Activated naive CD8-positive, alpha-beta T cell (primary cell): ENCODE results near the gene TMIGD1.
A peak's percentile ranks its signal among the peaks of the same experiment; 100 is the strongest.
"Not testable (repeated sequence)": the region's sequence is repeated elsewhere in the genome, so short reads cannot be mapped to it uniquely, and the experiment has no call there.

Experiments used
- H3K27ac Mint-ChIP-seq: one replicate; pipeline ENCODE4 v1.8.0; 2021; ENCODE audit warnings: mixed read lengths
- H3K27me3 Mint-ChIP-seq: one replicate; pipeline ENCODE4 v1.8.0; 2021; ENCODE audit warnings: mixed read lengths
- H3K36me3 Mint-ChIP-seq: one replicate; pipeline ENCODE4 v1.8.0; 2021; ENCODE audit warnings: mixed read lengths
- H3K4me1 Mint-ChIP-seq: one replicate; pipeline ENCODE4 v1.8.0; 2021; ENCODE audit warnings: low read depth, mixed read lengths
- H3K4me3 Mint-ChIP-seq: one replicate; pipeline ENCODE4 v1.8.0; 2021; ENCODE audit warnings: mild to moderate bottlenecking, mixed read lengths
- H3K9me3 Mint-ChIP-seq: one replicate; pipeline ENCODE4 v1.8.0; 2021; ENCODE audit warnings: low read depth, mixed read lengths

Gene TMIGD1

GRCh38 chr17:30368912-30369720 is 35.3 kb upstream of the TMIGD1 start:
- Mint-ChIP-seq H3K27ac (peak overlapping the region; percentile 30), H3K4me1 (peaks cover 55% of the 10 kb centered on the region), H3K9me3 (no peaks in the 10 kb centered on the region), H3K36me3 (peaks cover 4% of the 10 kb centered on the region), H3K4me3 (no peak overlapping the region), H3K27me3 (no peaks in the 10 kb centered on the region)

GRCh38 chr17:30366536-30366935 is 32.7 kb upstream of the TMIGD1 start:
- Mint-ChIP-seq H3K36me3 (peaks cover 5% of the 10 kb centered on the region), H3K4me1 (peaks cover 57% of the 10 kb centered on the region), H3K4me3 (no peak overlapping the region), H3K27ac (peak overlapping the region; percentile 12), H3K9me3 (no peaks in the 10 kb centered on the region), H3K27me3 (no peaks in the 10 kb centered on the region)

- Mint-ChIP-seq H3K4me3 (peak overlapping the region; percentile 75), H3K4me1 (peaks cover 37% of the 10 kb centered on the region), H3K9me3 (no peaks in the 10 kb centered on the region), H3K36me3 (peaks cover 5% of the 10 kb centered on the region), H3K27me3 (no peaks in the 10 kb centered on the region), H3K27ac (peak overlapping the region; percentile 91)
Observed at GRCh38 chr17:30363715-30364202, 29.9 kb upstream of the TMIGD1 start.

GRCh38 chr17:30361766-30362279 is 28.0 kb upstream of the TMIGD1 start:
- Mint-ChIP-seq H3K9me3 (no peaks in the 10 kb centered on the region), H3K4me3 (no peak overlapping the region), H3K27me3 (no peaks in the 10 kb centered on the region), H3K36me3 (peaks cover 5% of the 10 kb centered on the region), H3K4me1 (peaks cover 32% of the 10 kb centered on the region), H3K27ac (no peak overlapping the region)

- H3K4me3 Mint-ChIP-seq = no peak overlapping the region
- peaks cover 2% of the 10 kb centered on the region for H3K36me3 Mint-ChIP-seq
- H3K4me1 Mint-ChIP-seq = peaks cover 20% of the 10 kb centered on the region
- H3K27ac Mint-ChIP-seq = no peak overlapping the region
- no peaks in the 10 kb centered on the region for H3K27me3 Mint-ChIP-seq
- no peaks in the 10 kb centered on the region for H3K9me3 Mint-ChIP-seq
Observed at GRCh38 chr17:30360086-30360808, 26.4 kb upstream of the TMIGD1 start.

- no peaks in the 10 kb centered on the region for H3K9me3 Mint-ChIP-seq
- no peak overlapping the region for H3K27ac Mint-ChIP-seq
- no peak overlapping the region for H3K4me3 Mint-ChIP-seq
- no peaks in the 10 kb centered on the region for H3K36me3 Mint-ChIP-seq
- no peaks in the 10 kb centered on the region for H3K27me3 Mint-ChIP-seq
- peaks cover 10% of the 10 kb centered on the region for H3K4me1 Mint-ChIP-seq
Observed at GRCh38 chr17:30358055-30358760, 24.4 kb upstream of the TMIGD1 start.

- H3K36me3 Mint-ChIP-seq = no peaks in the 10 kb centered on the region
- no peaks in the 10 kb centered on the region for H3K27me3 Mint-ChIP-seq
- no peaks in the 10 kb centered on the region for H3K9me3 Mint-ChIP-seq
- no peak overlapping the region for H3K27ac Mint-ChIP-seq
- H3K4me3 Mint-ChIP-seq = no peak overlapping the region
- peaks cover 5% of the 10 kb centered on the region for H3K4me1 Mint-ChIP-seq
Observed at GRCh38 chr17:30357476-30357875, 23.6 kb upstream of the TMIGD1 start.

GRCh38 chr17:30354701-30355100 is 20.8 kb upstream of the TMIGD1 start:
- Mint-ChIP-seq H3K27me3 (no peaks in the 10 kb centered on the region), H3K27ac (no peak overlapping the region), H3K36me3 (no peaks in the 10 kb centered on the region), H3K4me3 (no peak overlapping the region), H3K4me1 (peaks cover 3% of the 10 kb centered on the region), H3K9me3 (no peaks in the 10 kb centered on the region)

GRCh38 chr17:30352240-30352814 is 18.5 kb upstream of the TMIGD1 start:
- Mint-ChIP-seq H3K27ac (no peak overlapping the region), H3K4me3 (no peak overlapping the region)

GRCh38 chr17:30351735-30352134 is 17.9 kb upstream of the TMIGD1 start:
- H3K27me3 Mint-ChIP-seq = no peaks in the 10 kb centered on the region

More at GRCh38 chr17:30352240-30352814, 18.5 kb upstream of the TMIGD1 start:
- Mint-ChIP-seq H3K36me3 (no peaks in the 10 kb centered on the region), H3K4me1 (peaks cover 3% of the 10 kb centered on the region), H3K9me3 (no peaks in the 10 kb centered on the region), H3K27me3 (no peaks in the 10 kb centered on the region)

GRCh38 chr17:30351263-30351662 is 17.4 kb upstream of the TMIGD1 start:
- not testable (repeated sequence) for H3K9me3 Mint-ChIP-seq, H3K4me3 Mint-ChIP-seq, H3K4me1 Mint-ChIP-seq, H3K27me3 Mint-ChIP-seq, H3K36me3 Mint-ChIP-seq, H3K27ac Mint-ChIP-seq

More at GRCh38 chr17:30351735-30352134, 17.9 kb upstream of the TMIGD1 start:
- no peaks in the 10 kb centered on the region for H3K36me3 Mint-ChIP-seq
- H3K4me1 Mint-ChIP-seq = peaks cover 3% of the 10 kb centered on the region
- H3K27ac Mint-ChIP-seq = no peak overlapping the region
- H3K9me3 Mint-ChIP-seq = no peaks in the 10 kb centered on the region
- H3K4me3 Mint-ChIP-seq = no peak overlapping the region

- Mint-ChIP-seq H3K36me3 (no peaks in the 10 kb centered on the region), H3K9me3 (no peaks in the 10 kb centered on the region), H3K27me3 (no peaks in the 10 kb centered on the region), H3K4me3 (no peak overlapping the region), H3K4me1 (peaks cover 8% of the 10 kb centered on the region), H3K27ac (no peak overlapping the region)
Observed at GRCh38 chr17:30349252-30349651, 15.4 kb upstream of the TMIGD1 start.

- H3K27ac Mint-ChIP-seq = no peak overlapping the region
- no peaks in the 10 kb centered on the region for H3K9me3 Mint-ChIP-seq
- no peak overlapping the region for H3K4me3 Mint-ChIP-seq
- H3K36me3 Mint-ChIP-seq = no peaks in the 10 kb centered on the region
- H3K4me1 Mint-ChIP-seq = peaks cover 8% of the 10 kb centered on the region
- H3K27me3 Mint-ChIP-seq = no peaks in the 10 kb centered on the region
Observed at GRCh38 chr17:30347488-30347887, 13.6 kb upstream of the TMIGD1 start.

- no peaks in the 10 kb centered on the region for H3K9me3 Mint-ChIP-seq
- H3K36me3 Mint-ChIP-seq = no peaks in the 10 kb centered on the region
- no peaks in the 10 kb centered on the region for H3K27me3 Mint-ChIP-seq
- peaks cover 8% of the 10 kb centered on the region for H3K4me1 Mint-ChIP-seq
- H3K4me3 Mint-ChIP-seq = no peak overlapping the region
- no peak overlapping the region for H3K27ac Mint-ChIP-seq
Observed at GRCh38 chr17:30346221-30346795, 12.5 kb upstream of the TMIGD1 start.
